GM23248 (cell line): ENCODE results near the gene ACTR2. TPM values are rescaled to one million over a fixed set of nuclear protein-coding genes. Genes with fewer than 3 reads are reported as not detected.
"Not testable (repeated sequence)": the region's sequence is repeated elsewhere in the genome, so short reads cannot be mapped to it uniquely, and the experiment has no call there.

ENCODE experiments used
- DNase-seq: peaks from one replicate; pipeline ENCODE4 v3.0.0-alpha.2; 2015
- H2AFZ ChIP-seq: fragments of 200-600 bp; sonication (generic); 2 replicates; pipeline ENCODE4 v1.6.1; 2016; ENCODE audit warnings: antibody characterized with exemption
- H3F3A ChIP-seq: fragments of 200-600 bp; sonication (generic); 2 replicates; pipeline ENCODE4 v1.6.1; 2016; ENCODE audit warnings: mild to moderate bottlenecking, antibody characterized with exemption, mixed run types; ENCODE audit not compliant: insufficient read depth
- H3K27ac ChIP-seq: fragments of 200-600 bp; sonication (generic); 2 replicates; pipeline ENCODE4 v1.5.1; 2016; ENCODE audit warnings: mild to moderate bottlenecking
- H3K27me3 ChIP-seq: fragments of 200-600 bp; sonication (generic); replicated peaks from 2 replicates; pipeline ENCODE4 v1.6.1; 2016; ENCODE audit warnings: mild to moderate bottlenecking; ENCODE audit not compliant: insufficient read depth
- H3K36me3 ChIP-seq: fragments of 200-600 bp; sonication (generic); 2 replicates; pipeline ENCODE4 v1.6.1; 2016; ENCODE audit warnings: low read depth, mild to moderate bottlenecking
- H3K4me1 ChIP-seq: fragments of 200-600 bp; sonication (generic); 2 replicates; pipeline ENCODE4 v1.6.1; 2016; ENCODE audit warnings: mild to moderate bottlenecking; ENCODE audit not compliant: insufficient read depth
- H3K4me2 ChIP-seq: fragments of 200-600 bp; sonication (generic); one replicate; pipeline ENCODE4 v1.6.1; 2016; ENCODE audit warnings: mild to moderate bottlenecking; ENCODE audit not compliant: unreplicated experiment
- H3K4me3 ChIP-seq: fragments of 200-600 bp; sonication (generic); 2 replicates; pipeline ENCODE4 v1.5.1; 2016; ENCODE audit warnings: mild to moderate bottlenecking
- H3K79me2 ChIP-seq: fragments of 200-600 bp; sonication (generic); 2 replicates; pipeline ENCODE4 v1.6.1; 2016; ENCODE audit warnings: mild to moderate bottlenecking; ENCODE audit not compliant: insufficient read depth
- H3K9ac ChIP-seq: fragments of 200-600 bp; sonication (generic); 2 replicates; pipeline ENCODE4 v1.6.1; 2016; ENCODE audit warnings: mild to moderate bottlenecking
- H3K9me2 ChIP-seq: fragments of 200-600 bp; sonication (generic); 2 replicates; pipeline ENCODE4 v1.6.1; 2016; ENCODE audit warnings: mixed run types, mild to moderate bottlenecking, moderate library complexity; ENCODE audit not compliant: insufficient read depth
- H3K9me3 ChIP-seq: fragments of 200-600 bp; sonication (generic); one replicate; pipeline ENCODE4 v1.6.1; 2017; ENCODE audit warnings: low read depth
- H4K20me1 ChIP-seq: fragments of 200-600 bp; sonication (generic); 2 replicates; pipeline ENCODE4 v1.6.0; 2016; ENCODE audit not compliant: insufficient read depth
- EZH2 ChIP-seq: fragments of 200-600 bp; sonication (generic); IDR thresholded peaks from 2 replicates; pipeline ENCODE4 v1.6.1; 2018; ENCODE audit warnings: antibody characterized with exemption, mild to moderate bottlenecking; ENCODE audit not compliant: insufficient read depth, poor library complexity, severe bottlenecking
- EZH2phosphoT487 ChIP-seq: fragments of 200-600 bp; sonication (generic); IDR thresholded peaks from 2 replicates; pipeline ENCODE4 v1.6.1; 2018; ENCODE audit warnings: antibody characterized with exemption, moderate library complexity, mild to moderate bottlenecking, low read depth; ENCODE audit not compliant: insufficient read depth
- WGBS, 2 experiments: methylation state at CpG; one replicate each; pipeline ENCODE4 v1.1.6; 2015 to 2017; ENCODE audit warnings: low lambda C conversion rate in 2 of 2, low coverage in 1 of 2; ENCODE audit errors: missing lambda C conversion rate in 2 of 2; 5-methylcytosine and 5-hydroxymethylcytosine counted together
- in situ Hi-C: fragments of 300-500 bp; cut with MboI; formaldehyde crosslinking; loops from 2 replicates; pipeline ENCODE4 v1.15.0; 2020
- polyA plus RNA-seq: library from polyadenylated mRNA; unstranded; fragments of >200 nt; fragmentation: Nextera tagmentation; extraction: Ambion mirVana; gene quantifications from 2 replicates; pipeline ENCODE4 v1.2.1, GENCODE V29; 2016
- total RNA-seq: library from RNA; depleted of rRNA; stranded (reverse); fragments of >200 nt; shearing (Covaris generic); gene quantifications from 2 replicates; pipeline ENCODE4 v1.2.3, GENCODE V29; 2014

The ACTR2 gene
- total and polyA plus RNA-seq, 2 experiments from 2014 or later, result 126 to 161 TPM

GRCh38 chr2:65231121-65231520 is 3.5 kb downstream of the ACTR2 start:
- Histone ChIP-seq H3K4me3 (peak overlapping the region; percentile 49), H2AFZ (no peak overlapping the region), H3K9ac (peak overlapping the region; percentile 75), H3K4me2 (peak overlapping the region; percentile 96), H3K27ac (peak overlapping the region; percentile 92), H4K20me1 (no peaks in the 10 kb centered on the region), H3K27me3 (no peaks in the 10 kb centered on the region), H3K9me2 (no peaks in the 10 kb centered on the region), H3K36me3 (peaks cover 13% of the 10 kb centered on the region; the same call in 1 of the 2 replicates), H3K79me2 (peaks cover 95% of the 10 kb centered on the region), H3K9me3 (no peaks in the 10 kb centered on the region), H3K4me1 (peaks cover 45% of the 10 kb centered on the region), H3F3A (peaks cover 62% of the 10 kb centered on the region)
- in situ Hi-C loops, result no loop called here
- TF ChIP-seq EZH2 (no peak), EZH2phosphoT487 (no peak)
- WGBS, 2 experiments, result 6 to 10% methylated on average over 1 of the region's 1 CpG
- peak; percentile 77 for DNase-seq

GRCh38 chr2:65231892-65232477 is 4.4 kb downstream of the ACTR2 start:
- Histone ChIP-seq H4K20me1 (peaks cover 6% of the 10 kb centered on the region; the same call in 1 of the 2 replicates), H3K9ac (peak overlapping the region; percentile 75), H3K36me3 (peaks cover 13% of the 10 kb centered on the region; the same call in 1 of the 2 replicates), H3K79me2 (peaks cover 95% of the 10 kb centered on the region), H3K27ac (peak overlapping the region; percentile 92), H3K27me3 (no peaks in the 10 kb centered on the region), H2AFZ (peak overlapping the region; percentile 27; the same call in 1 of the 2 replicates), H3K4me2 (peak overlapping the region; percentile 96), H3K4me3 (peak overlapping the region; percentile 49), H3K4me1 (peaks cover 39% of the 10 kb centered on the region), H3K9me3 (no peaks in the 10 kb centered on the region), H3F3A (peaks cover 62% of the 10 kb centered on the region), H3K9me2 (no peaks in the 10 kb centered on the region)
- in situ Hi-C loops, result no loop called here
- 36 to 38% methylated on average over 8 of the region's 8 CpGs for WGBS, 2 experiments
- TF ChIP-seq EZH2phosphoT487 (no peak), EZH2 (no peak)
- peak; percentile 90 for DNase-seq

- Histone ChIP-seq H3K9me3 (no peaks in the 10 kb centered on the region), H3K4me2 (peak overlapping the region; percentile 96), H3F3A (peaks cover 62% of the 10 kb centered on the region), H3K36me3 (peaks cover 13% of the 10 kb centered on the region; the same call in 1 of the 2 replicates), H3K9ac (peak overlapping the region; percentile 75), H3K79me2 (peaks cover 97% of the 10 kb centered on the region), H4K20me1 (peaks cover 6% of the 10 kb centered on the region; the same call in 1 of the 2 replicates), H3K4me1 (peaks cover 39% of the 10 kb centered on the region), H2AFZ (no peak overlapping the region), H3K27me3 (no peaks in the 10 kb centered on the region), H3K27ac (peak overlapping the region; percentile 92), H3K9me2 (no peaks in the 10 kb centered on the region), H3K4me3 (peak overlapping the region; percentile 49)
- peak; percentile 84 for DNase-seq
- in situ Hi-C loops, result no loop called here
- TF ChIP-seq EZH2phosphoT487 (no peak), EZH2 (no peak)
- WGBS, 2 experiments, result 12 to 32% methylated on average over 2 of the region's 2 CpGs
Measured at GRCh38 chr2:65232636-65233035, 5.0 kb downstream of the ACTR2 start.

GRCh38 chr2:65240657-65241056 is 13.0 kb downstream of the ACTR2 start:
- Histone ChIP-seq H3K27ac (no peak overlapping the region), H3K36me3 (peaks cover 42% of the 10 kb centered on the region), H2AFZ (no peak overlapping the region), H3K9me2 (no peaks in the 10 kb centered on the region), H4K20me1 (peaks cover 21% of the 10 kb centered on the region), H3K9ac (no peak overlapping the region), H3K4me1 (peaks cover 15% of the 10 kb centered on the region), H3K9me3 (no peaks in the 10 kb centered on the region), H3K4me3 (no peak overlapping the region), H3K27me3 (no peaks in the 10 kb centered on the region), H3K79me2 (peaks cover 100% of the 10 kb centered on the region), H3F3A (peaks cover 11% of the 10 kb centered on the region; the same call in 1 of the 2 replicates), H3K4me2 (no peak overlapping the region)
- TF ChIP-seq EZH2 (no peak), EZH2phosphoT487 (no peak)
- DNase-seq, result peak; percentile 25
- in situ Hi-C loops, result no loop called here
- WGBS, 2 experiments, result 82 to 83% methylated on average over 3 of the region's 3 CpGs

GRCh38 chr2:65244452-65244851 is 16.8 kb downstream of the ACTR2 start:
- H4K20me1 ChIP-seq, result peaks cover 14% of the 10 kb centered on the region
- in situ Hi-C loops, result not testable (repeated sequence)
- DNase-seq, result peak; percentile 13

More at GRCh38 chr2:65244452-65244851, 16.8 kb downstream of the ACTR2 start:
- WGBS, 2 experiments, result 36 to 38% methylated on average over 2 of the region's 2 CpGs
- not testable (repeated sequence) for H3K9me3 ChIP-seq, H2AFZ ChIP-seq, H3K27ac ChIP-seq, H3K27me3 ChIP-seq, H3K9ac ChIP-seq, H3K4me2 ChIP-seq, H3K4me3 ChIP-seq, H3K9me2 ChIP-seq
- peaks cover 100% of the 10 kb centered on the region for H3K79me2 ChIP-seq
- H3K36me3 ChIP-seq, result peaks cover 62% of the 10 kb centered on the region
- peaks cover 15% of the 10 kb centered on the region for H3K4me1 ChIP-seq
- peaks cover 11% of the 10 kb centered on the region; the same call in 1 of the 2 replicates for H3F3A ChIP-seq
